PC-9 (cell line): ENCODE results near the gene HPDL. TPM values are rescaled to one million over a fixed set of nuclear protein-coding genes. Genes with fewer than 3 reads are reported as not detected.

Experiments used
- BruUV-seq: library from RNA; stranded (reverse); fragments of 400-500 nt; replicated peaks from 2 replicates; lab custom pipeline; 2021; lab: Mats Ljungman, UMichigan
- CTCF ChIA-PET: fragments of 300-600 bp; sonication (Branson Sonifier 250); formaldehyde crosslinking; loops from one replicate; lab custom pipeline; 2022; ENCODE audit warnings: antibody characterized with exemption; lab: Charles Lee
- POLR2A ChIA-PET: fragments of 300-600 bp; sonication (Branson Sonifier 250); formaldehyde crosslinking; loops from one replicate; lab custom pipeline; 2022; ENCODE audit warnings: antibody characterized with exemption; ENCODE audit not compliant: unreplicated experiment; lab: Charles Lee
- DNase-seq, 2 experiments: peaks; one replicate each; pipeline versions ENCODE4 v3.0.0 to v3.0.0-alpha.2; 2015 to 2022; ENCODE audit warnings: mixed read lengths in 1 of 2
- H2AFZ ChIP-seq: fragments of 200-600 bp; sonication (generic); 2 replicates; pipeline ENCODE4 v1.8.1; 2017; ENCODE audit warnings: antibody characterized with exemption
- H3F3A ChIP-seq: fragments of 200-600 bp; sonication (generic); 2 replicates; pipeline ENCODE4 v1.8.1; 2017; ENCODE audit warnings: antibody characterized with exemption, mild to moderate bottlenecking, low read depth; ENCODE audit not compliant: insufficient read depth
- H3K27ac ChIP-seq: fragments of 200-600 bp; sonication (generic); 2 replicates; pipeline ENCODE4 v1.6.1; 2016; ENCODE audit warnings: mixed run types
- H3K27me3 ChIP-seq: fragments of 200-600 bp; sonication (generic); 2 replicates; pipeline ENCODE4 v1.6.1; 2016; ENCODE audit warnings: low read depth, mixed run types; ENCODE audit not compliant: insufficient read depth
- H3K36me3 ChIP-seq: fragments of 200-600 bp; sonication (generic); 2 replicates; pipeline ENCODE4 v1.6.1; 2016; ENCODE audit warnings: low read depth, mixed run types
- H3K4me1 ChIP-seq: fragments of 200-600 bp; sonication (generic); replicated peaks from 2 replicates; pipeline ENCODE4 v1.6.1; 2016; ENCODE audit warnings: mixed run types; ENCODE audit not compliant: insufficient read depth
- H3K4me2 ChIP-seq: fragments of 200-600 bp; sonication (generic); 2 replicates; pipeline ENCODE4 v1.6.1; 2017; ENCODE audit warnings: mixed run types
- H3K4me3 ChIP-seq: fragments of 200-600 bp; sonication (generic); 2 replicates; pipeline ENCODE4 v1.6.1; 2016; ENCODE audit warnings: mixed run types
- H3K79me2 ChIP-seq: fragments of 200-600 bp; sonication (generic); 2 replicates; pipeline ENCODE4 v1.6.1; 2017; ENCODE audit warnings: low read depth, mixed run types
- H3K9me2 ChIP-seq: fragments of 200-600 bp; sonication (generic); 2 replicates; pipeline ENCODE4 v1.8.1; 2017; ENCODE audit warnings: mild to moderate bottlenecking; ENCODE audit not compliant: insufficient read depth
- H3K9me3 ChIP-seq: fragments of 200-600 bp; sonication (generic); 2 replicates; pipeline ENCODE4 v1.8.1; 2016; ENCODE audit warnings: low read depth; ENCODE audit not compliant: insufficient read depth
- H4K20me1 ChIP-seq: fragments of 200-600 bp; sonication (generic); 2 replicates; pipeline ENCODE4 v1.8.1; 2017; ENCODE audit not compliant: insufficient read depth
- EZH2 ChIP-seq: fragments of 200-600 bp; sonication (generic); IDR thresholded peaks from 2 replicates; pipeline ENCODE4 v1.8.0; 2017; ENCODE audit warnings: antibody characterized with exemption, low read depth
- intact Hi-C: fragments of 100-400 bp; cut with micrococcal nuclease; formaldehyde crosslinking; loops from one replicate; pipeline ENCODE4 v1.10.0; 2022; ENCODE audit not compliant: unreplicated experiment
- total RNA-seq: library from RNA; stranded (reverse); gene quantifications from 2 replicates; pipeline ENCODE4 v1.2.3, GENCODE V29; 2021
- TF ChIP-seq, protein P1 (sequence below): fragments of 200-600 bp; sonication (generic); conservative IDR thresholded peaks from 2 replicates; pipeline ENCODE4 v1.6.1; 2017; ENCODE audit warnings: mixed run types, antibody characterized with exemption, mild to moderate bottlenecking, moderate library complexity

Gene HPDL
- total RNA-seq, 1 experiment from 2014 or later: 10.4 TPM

DNA sequence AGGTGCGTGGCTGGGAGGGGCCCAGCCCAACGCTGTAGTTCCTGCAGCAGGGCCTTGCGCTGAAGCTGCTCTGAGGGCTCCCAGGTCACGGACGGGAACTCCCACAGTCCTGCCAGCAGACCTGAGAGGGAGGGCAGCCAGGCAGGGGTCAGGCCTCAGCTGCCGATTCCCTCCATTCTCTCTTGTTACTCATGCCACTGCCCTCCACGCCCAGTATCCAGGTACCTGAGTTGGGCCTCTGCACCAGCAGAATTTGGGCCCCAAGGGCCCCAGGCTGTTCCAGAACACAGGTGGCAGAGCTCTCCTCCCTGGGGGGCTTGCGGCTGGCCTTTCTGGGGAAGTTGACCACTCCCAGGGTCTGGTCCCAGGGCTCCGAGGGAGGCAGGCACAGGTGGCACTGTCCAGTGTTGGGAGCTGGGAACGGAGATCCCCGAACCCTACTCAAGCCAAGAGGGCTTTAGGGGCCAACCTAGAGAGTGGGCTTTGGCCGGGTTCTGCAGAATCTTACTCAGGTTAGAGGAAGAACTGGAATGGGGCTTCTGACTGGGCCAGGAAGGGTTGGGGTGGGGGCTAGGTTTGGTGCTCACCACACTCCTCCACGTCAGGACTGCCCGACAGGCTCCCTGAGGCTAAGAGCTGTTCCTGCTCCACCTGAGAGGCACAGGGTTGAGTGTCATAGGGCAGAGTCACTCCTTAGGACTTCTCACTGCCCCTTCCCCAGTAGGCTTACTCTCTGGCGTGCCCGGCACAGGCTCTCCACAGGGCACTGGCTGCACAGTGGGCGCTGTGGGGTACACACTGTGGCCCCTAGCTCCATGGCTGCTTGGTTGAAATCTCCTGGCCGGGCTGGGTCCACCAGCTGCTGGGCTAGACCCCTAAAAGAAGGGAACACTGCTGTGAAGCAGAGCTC lies 5.0 kb downstream of the HPDL start:
- no peak overlapping the region for H2AFZ ChIP-seq
- ChIA-PET CTCF (no interaction called here), POLR2A (no interaction called here)
- H3K4me2 ChIP-seq: no peak overlapping the region
- H3F3A ChIP-seq: peaks cover 48% of the 10 kb centered on the region
- H3K27ac ChIP-seq: no peak overlapping the region
- H3K36me3 ChIP-seq: 0 out of 2 replicates have a peak, but pooled peaks cover 9% of the 10 kb centered on the region
- H3K9me2 ChIP-seq: no peaks in the 10 kb centered on the region
- BruUV-seq: no TSS peak
- H3K27me3 ChIP-seq: no peaks in the 10 kb centered on the region
- DNase-seq: no peak
- intact Hi-C loops: no loop called here
- no peak overlapping the region for H3K4me3 ChIP-seq
- H3K4me1 ChIP-seq: peaks cover 52% of the 10 kb centered on the region
- TF ChIP-seq, protein P1, sequence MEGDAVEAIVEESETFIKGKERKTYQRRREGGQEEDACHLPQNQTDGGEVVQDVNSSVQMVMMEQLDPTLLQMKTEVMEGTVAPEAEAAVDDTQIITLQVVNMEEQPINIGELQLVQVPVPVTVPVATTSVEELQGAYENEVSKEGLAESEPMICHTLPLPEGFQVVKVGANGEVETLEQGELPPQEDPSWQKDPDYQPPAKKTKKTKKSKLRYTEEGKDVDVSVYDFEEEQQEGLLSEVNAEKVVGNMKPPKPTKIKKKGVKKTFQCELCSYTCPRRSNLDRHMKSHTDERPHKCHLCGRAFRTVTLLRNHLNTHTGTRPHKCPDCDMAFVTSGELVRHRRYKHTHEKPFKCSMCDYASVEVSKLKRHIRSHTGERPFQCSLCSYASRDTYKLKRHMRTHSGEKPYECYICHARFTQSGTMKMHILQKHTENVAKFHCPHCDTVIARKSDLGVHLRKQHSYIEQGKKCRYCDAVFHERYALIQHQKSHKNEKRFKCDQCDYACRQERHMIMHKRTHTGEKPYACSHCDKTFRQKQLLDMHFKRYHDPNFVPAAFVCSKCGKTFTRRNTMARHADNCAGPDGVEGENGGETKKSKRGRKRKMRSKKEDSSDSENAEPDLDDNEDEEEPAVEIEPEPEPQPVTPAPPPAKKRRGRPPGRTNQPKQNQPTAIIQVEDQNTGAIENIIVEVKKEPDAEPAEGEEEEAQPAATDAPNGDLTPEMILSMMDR: no peak
- TF ChIP-seq EZH2: no peak
- no peaks in the 10 kb centered on the region for H3K9me3 ChIP-seq
- H3K79me2 ChIP-seq: peaks cover 36% of the 10 kb centered on the region
- H4K20me1 ChIP-seq: no peaks in the 10 kb centered on the region

DNA sequence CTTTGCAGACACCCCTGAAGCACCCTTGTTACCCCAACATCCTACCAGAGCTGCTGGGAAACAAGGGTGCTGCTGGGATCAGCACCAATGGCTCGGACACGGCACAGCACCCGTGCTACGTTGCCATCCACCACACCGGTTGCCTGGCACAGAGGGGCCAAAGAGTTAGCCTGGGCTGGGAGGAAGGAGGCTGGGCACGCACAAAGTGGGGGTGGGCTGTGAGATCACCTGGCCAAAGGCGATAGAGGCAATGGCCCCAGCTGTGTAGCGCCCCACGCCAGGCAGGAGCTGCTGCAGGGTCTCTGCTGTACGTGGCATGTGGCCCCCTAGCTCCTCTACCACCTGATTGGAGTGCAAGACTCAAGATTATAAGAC lies 5.6 kb downstream of the HPDL start:
- intact Hi-C loops: no loop called here
- no peak overlapping the region for H2AFZ ChIP-seq
- H3K4me3 ChIP-seq: no peak overlapping the region
- BruUV-seq: no TSS peak
- ChIA-PET CTCF (no interaction called here), POLR2A (interaction anchor here (0.6 kb wide), 1 partner anchor 354 kb away, joined by 3 read pairs; the partner anchor contains the start of gene GPBP1L1)
- no peaks in the 10 kb centered on the region for H4K20me1 ChIP-seq
- 0 out of 2 replicates have a peak, but pooled peaks cover 9% of the 10 kb centered on the region for H3K36me3 ChIP-seq
- H3K27me3 ChIP-seq: no peaks in the 10 kb centered on the region
- H3K4me1 ChIP-seq: peaks cover 59% of the 10 kb centered on the region
- H3K9me2 ChIP-seq: no peaks in the 10 kb centered on the region
- H3K4me2 ChIP-seq: no peak overlapping the region
- no peak for TF ChIP-seq EZH2
- TF ChIP-seq, protein P1: no peak
- DNase-seq: no peak
- no peaks in the 10 kb centered on the region for H3K9me3 ChIP-seq
- H3K27ac ChIP-seq: no peak overlapping the region
- peaks cover 33% of the 10 kb centered on the region for H3K79me2 ChIP-seq
- H3F3A ChIP-seq: peaks cover 51% of the 10 kb centered on the region

DNA sequence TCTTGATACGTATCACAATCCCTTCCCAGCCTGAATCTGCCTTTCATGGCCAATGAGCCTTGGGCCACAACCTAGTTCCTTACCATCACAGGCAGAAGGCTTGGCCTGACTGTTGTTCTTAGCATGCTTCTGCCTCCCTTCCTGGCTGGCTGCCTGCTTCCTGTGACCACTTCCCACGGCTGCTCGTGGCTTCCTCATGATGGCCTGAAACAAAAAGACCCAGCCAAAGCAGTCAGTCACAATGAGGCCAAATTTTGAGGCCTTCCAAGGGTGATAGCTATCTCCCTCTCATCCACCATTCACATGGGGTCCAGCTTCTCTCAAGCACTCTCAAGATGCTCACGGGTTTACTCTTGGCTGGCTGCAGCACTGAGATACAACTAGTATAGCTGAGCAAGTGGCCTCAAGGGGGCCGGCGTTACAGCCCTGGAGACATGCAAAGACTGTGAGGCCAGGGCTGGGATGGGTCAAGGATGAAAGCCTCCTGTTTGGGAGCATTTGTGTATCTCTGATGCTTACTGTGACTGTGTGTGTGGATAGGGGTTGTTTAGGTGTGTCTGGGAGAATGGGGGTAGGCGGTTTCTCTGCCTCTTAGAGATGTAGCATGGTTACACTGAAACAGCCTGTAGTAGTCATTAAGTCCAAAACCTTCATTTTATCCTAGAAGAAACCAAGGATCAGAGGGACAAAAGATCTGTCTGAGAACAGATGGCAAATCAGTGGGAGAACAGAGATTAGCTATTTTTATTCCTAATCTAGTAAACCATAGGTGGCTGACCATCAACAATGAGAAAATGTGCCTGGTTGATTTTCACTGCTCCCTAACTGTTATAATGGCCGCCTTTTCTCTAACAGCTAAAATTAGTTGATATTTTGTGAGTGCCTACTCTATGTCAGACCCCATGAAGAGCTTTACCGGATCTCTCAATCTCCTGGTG lies 7.9 kb downstream of the HPDL start:
- Histone ChIP-seq H3K9me2 (no peaks in the 10 kb centered on the region), H2AFZ (no peak overlapping the region), H3K4me3 (no peak overlapping the region), H3F3A (peaks cover 53% of the 10 kb centered on the region), H3K27ac (peak overlapping the region; percentile 82; the same call in 1 of the 2 replicates), H3K4me2 (peak overlapping the region; percentile 71), H3K9me3 (no peaks in the 10 kb centered on the region), H3K27me3 (no peaks in the 10 kb centered on the region), H3K36me3 (0 out of 2 replicates have a peak, but pooled peaks cover 9% of the 10 kb centered on the region), H4K20me1 (no peaks in the 10 kb centered on the region), H3K79me2 (peaks cover 29% of the 10 kb centered on the region), H3K4me1 (peaks cover 61% of the 10 kb centered on the region)
- intact Hi-C loops: loop anchor here (5.0 kb wide), 1 partner anchor 248 kb away; the partner anchor contains the start of gene NASP
- BruUV-seq: no TSS peak
- TF ChIP-seq EZH2: no peak
- TF ChIP-seq, protein P1: no peak
- no peak for DNase-seq
- ChIA-PET CTCF (interaction anchor here (0.6 kb wide), 1 partner anchor 31 kb away, joined by 6 read pairs; no protein-coding TSS in a partner anchor), POLR2A (no interaction called here)
